HG03520 (cell line): ENCODE data around the gene IFI27L1.

Experiments used
- ATAC-seq: cut with Tn5 transposase; IDR thresholded peaks from one replicate; pipeline ENCODE4 v1.9.1; 2021; ENCODE audit warnings: mild to moderate bottlenecking, moderate library complexity; ENCODE audit not compliant: unreplicated experiment

IFI27L1 gene

GRCh38 chr14:94080621-94081385 lies at the start of gene IFI27L1, which contains the start of gene DDX24:
IFI27L1 (plus strand) TSS chr14:94081310; CDS start chr14:94096938, 15,628 bp downstream.
DDX24 (minus strand) TSS chr14:94081202; CDS start chr14:94079742, 1,460 bp downstream.
- ATAC-seq: peak; percentile 95

DNA sequence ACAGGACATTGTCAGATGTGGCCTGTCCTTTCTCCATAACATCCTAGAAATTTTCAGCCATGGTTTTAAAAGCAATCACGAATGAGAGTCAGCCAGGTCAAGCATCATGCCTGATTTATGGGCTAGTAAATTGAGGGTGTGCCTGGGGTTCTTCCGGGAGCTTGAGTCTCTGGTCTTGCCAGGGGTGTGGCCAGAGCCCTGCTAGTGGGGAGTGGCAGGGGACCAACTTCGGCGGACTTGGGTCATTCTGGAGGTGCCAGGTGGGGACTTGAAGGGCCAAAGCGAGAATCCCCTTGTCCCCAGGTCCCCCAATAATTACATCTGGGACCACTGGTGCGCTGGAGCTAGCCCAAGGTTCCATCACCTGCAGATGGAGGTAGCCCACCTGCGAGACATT lies 49.2 kb upstream of the IFI27L1 start:
- no peak for ATAC-seq

GRCh38 chr14:94034886-94035285 lies 46.2 kb upstream of the IFI27L1 start:
- no peak for ATAC-seq

- peak; percentile 84 for ATAC-seq
These were observed 44.6 kb upstream of the IFI27L1 start for GRCh38 chr14:94036313-94037167.

DNA sequence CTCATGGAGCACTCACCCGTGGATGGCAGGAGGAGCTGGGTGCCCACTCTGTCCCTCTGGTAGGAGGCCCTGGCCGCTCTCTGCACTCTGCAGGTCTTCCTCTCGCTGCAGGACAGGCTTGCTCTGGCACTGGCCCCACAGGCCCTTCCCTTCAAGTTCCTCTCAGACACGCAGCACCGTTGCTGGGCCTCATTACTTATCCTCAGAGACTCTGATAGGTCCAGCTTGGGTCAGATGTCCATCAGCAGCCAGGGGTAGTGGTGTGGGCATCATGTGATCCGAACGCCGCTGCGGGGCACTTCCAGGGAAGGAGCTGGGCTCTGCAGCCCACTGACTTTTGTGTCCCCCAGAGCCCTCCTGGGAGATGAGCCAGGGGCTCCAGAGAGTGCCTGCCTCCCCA lies 43.2 kb upstream of the IFI27L1 start:
- no peak for ATAC-seq

DNA sequence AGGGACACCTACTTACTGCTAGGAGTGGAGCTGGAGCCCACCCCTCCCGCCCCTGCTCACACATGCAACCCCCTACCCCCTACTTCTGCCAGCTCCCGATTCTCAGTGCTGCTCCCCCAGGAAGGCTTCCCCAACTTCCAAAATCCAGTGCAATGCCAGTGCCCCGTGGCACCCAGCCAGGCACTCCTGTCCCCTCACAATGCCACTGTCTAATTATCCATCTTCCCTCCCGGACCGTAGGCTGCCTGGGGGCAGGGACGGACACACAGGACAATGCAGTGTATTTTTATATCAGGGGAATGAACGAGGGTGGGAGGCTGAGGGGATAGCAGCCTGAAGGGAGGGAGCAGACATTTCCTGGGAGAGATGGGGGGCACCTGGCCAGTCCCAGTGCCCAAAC lies 42.6 kb upstream of the IFI27L1 start:
- ATAC-seq: no peak

- no peak for ATAC-seq
These were observed 42.0 kb upstream of the IFI27L1 start for GRCh38 chr14:94038921-94039629.

GRCh38 chr14:94040247-94040646 lies 40.9 kb upstream of the IFI27L1 start:
- ATAC-seq: no peak

- no peak for ATAC-seq
These were observed 40.3 kb upstream of the IFI27L1 start for GRCh38 chr14:94040796-94041195.

GRCh38 chr14:94041551-94042346 lies 39.4 kb upstream of the IFI27L1 start:
- ATAC-seq: no peak

DNA sequence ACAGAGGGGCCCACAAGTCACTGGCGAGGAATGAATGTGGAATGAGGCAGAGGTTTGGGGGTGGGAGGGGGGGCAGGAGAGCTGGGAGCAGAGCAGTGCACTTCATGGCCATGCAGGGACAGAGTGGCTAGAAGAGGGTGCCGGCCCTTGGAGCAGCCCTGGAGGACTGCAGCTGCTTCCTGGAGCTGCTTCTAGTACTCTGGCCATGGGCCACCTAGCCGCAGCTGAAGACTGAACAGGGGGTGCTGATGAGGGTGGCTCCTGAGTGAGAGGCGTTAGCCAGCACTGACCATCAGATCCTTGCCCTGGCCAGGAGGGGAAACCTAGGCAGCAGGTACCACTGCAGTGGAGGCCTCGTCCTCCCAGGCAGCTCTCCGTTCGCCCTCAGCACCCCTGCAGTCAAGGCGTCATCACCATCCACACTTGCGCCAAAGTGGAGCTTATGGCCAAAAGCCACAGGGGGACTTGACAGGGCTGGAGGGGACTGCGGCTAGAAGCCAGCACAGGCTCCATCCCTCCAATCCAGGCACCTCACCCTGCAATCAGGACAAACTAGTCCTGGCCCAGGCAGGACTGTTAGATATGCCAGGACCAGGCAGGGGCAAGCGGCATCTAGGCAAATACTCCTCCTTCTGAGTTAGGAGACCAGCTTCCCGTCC lies 38.5 kb upstream of the IFI27L1 start:
- no peak for ATAC-seq

- no peak for ATAC-seq
These were observed 37.9 kb upstream of the IFI27L1 start for GRCh38 chr14:94043111-94043755.

- ATAC-seq: no peak
These were observed 37.2 kb upstream of the IFI27L1 start for GRCh38 chr14:94043756-94044475.

- no peak for ATAC-seq
These were observed 36.5 kb upstream of the IFI27L1 start for GRCh38 chr14:94044476-94045091.

DNA sequence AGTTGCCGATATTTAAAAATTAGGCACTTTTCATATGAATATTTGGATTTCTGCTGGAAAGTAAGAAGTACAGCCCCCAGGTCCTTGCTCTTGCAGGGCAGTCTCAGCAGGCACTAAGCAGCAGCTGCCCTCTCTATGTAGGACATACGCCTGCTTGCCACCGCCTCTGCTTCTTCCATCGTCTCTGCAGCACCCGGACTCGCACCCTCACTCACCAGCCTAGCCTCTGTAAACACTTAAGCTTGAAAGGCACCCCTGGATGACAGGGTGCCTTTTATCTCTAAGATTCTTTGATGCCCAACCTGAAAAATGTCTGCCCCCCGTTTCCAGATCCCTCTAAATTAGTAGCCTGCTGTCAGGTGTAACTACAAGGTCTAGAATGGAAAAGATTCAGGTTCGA lies 36.0 kb upstream of the IFI27L1 start:
- ATAC-seq: no peak

DNA sequence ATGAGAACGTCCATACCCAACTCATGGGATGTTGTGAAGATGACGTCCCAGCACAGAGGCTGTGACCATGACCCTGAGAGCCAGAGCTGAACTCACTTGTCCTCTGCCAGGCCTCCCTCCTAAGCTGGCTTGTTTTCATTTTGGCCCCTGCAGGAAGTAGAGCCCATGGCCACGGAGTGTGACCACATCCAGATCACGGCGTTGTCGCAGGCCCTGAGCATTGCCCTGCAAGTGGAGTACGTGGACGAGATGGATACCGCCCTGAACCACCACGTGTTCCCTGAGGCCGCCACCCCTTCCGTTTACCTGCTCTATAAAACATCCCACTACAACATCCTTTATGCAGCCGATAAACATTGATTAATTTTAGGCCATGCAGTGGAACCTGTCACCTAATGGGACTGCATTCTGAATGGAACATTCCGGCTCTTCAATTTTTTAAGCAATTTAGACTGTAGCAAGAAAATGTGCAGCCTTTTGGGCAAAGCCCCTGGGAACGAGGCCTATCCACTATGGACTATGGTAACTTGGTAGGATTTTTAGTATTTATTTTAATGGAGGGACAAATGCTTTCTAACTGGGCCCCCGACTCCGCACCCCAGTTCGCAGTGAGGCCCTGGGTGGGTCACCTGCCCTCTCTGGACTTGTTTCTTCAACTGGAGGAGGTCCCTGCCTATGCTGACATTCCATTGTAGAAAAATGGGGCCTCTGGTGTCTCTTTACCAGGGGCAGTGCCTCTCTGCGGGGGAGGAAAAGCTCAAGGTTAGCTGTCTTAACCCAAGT lies 35.4 kb upstream of the IFI27L1 start:
- ATAC-seq: no peak

DNA sequence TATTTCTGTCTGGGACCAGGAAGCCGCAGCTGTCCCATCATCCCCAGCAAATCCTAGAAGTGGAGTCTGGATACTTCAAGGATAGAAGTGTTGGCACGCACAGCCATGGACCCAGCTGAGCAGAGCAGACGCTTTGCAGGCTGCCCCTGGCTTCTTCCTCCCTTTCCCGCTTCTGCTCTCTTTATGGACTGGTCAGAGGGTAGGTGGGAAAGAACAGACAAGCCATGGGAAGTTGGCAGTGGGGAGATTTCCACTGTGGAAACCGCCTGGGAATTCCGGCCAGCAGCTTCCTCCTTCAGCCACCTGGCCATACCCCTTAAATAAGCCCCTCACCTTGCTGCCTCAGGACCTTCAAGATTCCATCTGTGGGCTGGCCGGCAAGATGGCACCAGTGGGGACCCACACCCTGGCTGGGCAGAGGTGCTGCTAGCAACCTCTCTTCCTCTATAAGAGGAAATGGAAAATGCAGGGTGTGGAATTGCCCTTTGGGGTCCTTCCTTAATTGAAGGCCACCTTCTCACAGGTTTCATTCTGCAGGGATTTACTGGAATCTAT lies 34.3 kb upstream of the IFI27L1 start:
- ATAC-seq: no peak
